Hepatocyte (in vitro differentiated cells): ENCODE measurements around the gene ZBTB8B.

Experiments
- CTCF ChIP-seq: fragments of 200-600 bp; sonication (generic); IDR thresholded peaks from 2 replicates; pipeline ENCODE4 v1.5.1; 2016; ENCODE audit warnings: antibody characterized with exemption, mild to moderate bottlenecking; ENCODE audit not compliant: poor library complexity
- EZH2 ChIP-seq: fragments of 200-600 bp; sonication (generic); IDR thresholded peaks from 2 replicates; pipeline ENCODE4 v1.6.1; 2016; ENCODE audit warnings: antibody characterized with exemption, mild to moderate bottlenecking, borderline replicate concordance
- EZH2phosphoT487 ChIP-seq: fragments of 200-600 bp; sonication (generic); IDR thresholded peaks from one replicate; pipeline ENCODE4 v1.6.1; 2018; ENCODE audit warnings: antibody characterized with exemption, mild to moderate bottlenecking, low read depth, moderate library complexity; ENCODE audit not compliant: unreplicated experiment, severe bottlenecking

DNA sequence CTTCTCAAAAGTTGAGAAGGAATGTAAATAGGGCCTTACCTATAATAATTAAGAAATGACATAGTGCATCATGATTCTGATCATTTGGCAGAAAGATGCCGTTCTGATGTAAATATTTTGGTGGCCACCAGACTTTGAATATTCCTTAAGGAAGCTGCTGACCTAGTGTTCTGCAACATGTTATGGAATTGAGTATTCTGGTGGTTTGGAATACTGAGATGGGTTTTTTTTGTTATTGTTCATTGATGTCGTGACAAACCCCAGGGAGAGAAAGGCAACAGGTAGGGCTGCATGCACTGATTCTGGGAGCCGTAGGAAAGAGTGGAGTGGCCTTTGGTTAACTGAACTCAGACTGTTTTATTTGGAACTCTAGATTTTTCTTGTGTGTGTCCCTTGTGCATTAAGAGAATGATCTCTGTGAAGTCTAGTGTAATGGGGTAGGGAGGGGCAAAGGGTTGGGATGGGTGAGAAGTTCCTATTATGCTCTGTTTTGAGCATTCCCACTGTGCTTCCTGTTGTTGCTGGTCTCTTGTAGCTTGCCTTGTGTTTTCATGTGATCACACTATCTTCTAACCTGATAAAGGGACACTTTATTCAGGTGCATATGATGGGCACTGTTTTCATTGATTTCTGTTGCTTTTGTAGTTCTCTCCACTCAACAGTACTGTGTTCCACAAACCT is 25.0 kb downstream of the ZBTB8B start:
- TF ChIP-seq CTCF = no peak
- no peak for TF ChIP-seq EZH2
- TF ChIP-seq EZH2phosphoT487 = no peak
